HCT116 (cell line): ENCODE results near the gene S100A7A. TPM values are rescaled to one million over a fixed set of nuclear protein-coding genes. Genes with fewer than 3 reads are reported as not detected.

ENCODE experiments used
- ATAC-seq: fragments of 200-7000 bp; cut with Tn5 transposase; 2 replicates; pipeline ENCODE4 v1.9.1; 2020; ENCODE audit warnings: mild to moderate bottlenecking, moderate library complexity
- BruUV-seq: library from RNA; stranded (reverse); fragments of 400-500 nt; replicated peaks from 2 replicates; lab custom pipeline; 2021; lab: Mats Ljungman, UMichigan
- CTCF ChIA-PET: fragments of 300-600 bp; sonication (Branson Sonifier 250); formaldehyde crosslinking; loops from one replicate; lab custom pipeline; 2021; ENCODE audit warnings: antibody characterized with exemption; lab: Charles Lee
- POLR2A ChIA-PET: fragments of 300-600, 350-600 bp; sonication (Branson Sonifier 250); formaldehyde crosslinking; loops from one replicate; lab custom pipeline; 2021; ENCODE audit warnings: antibody characterized with exemption; lab: Charles Lee
- RAD21 ChIA-PET, 2 experiments: fragments of 300-600 bp; sonication (Branson Sonifier 250); formaldehyde crosslinking; loops; one replicate each; lab custom pipeline; 2023; ENCODE audit warnings: low total read pairs in 2 of 2; ENCODE audit not compliant: uncharacterized antibody in 2 of 2, unreplicated experiment in 2 of 2, low non-redundant PET in 1 of 2; lab: Charles Lee
- DNase-seq: peaks from one replicate; pipeline ENCODE4 v3.0.0-alpha.2; 2010; ENCODE audit warnings: low read depth, low spot score
- H2AFZ ChIP-seq: fragments of 200-600 bp; shearing (Covaris generic), sonication (generic); 2 replicates; pipeline ENCODE4 v1.6.1; 2017; ENCODE audit warnings: low read depth, mixed run types, mixed read lengths, antibody characterized with exemption, low read length; ENCODE audit not compliant: poor library complexity, severe bottlenecking
- H3K27ac ChIP-seq: 2 replicates; pipeline ENCODE4 v1.5.1; 2012; ENCODE audit warnings: low read depth, low read length
- H3K27me3 ChIP-seq: fragments of 200-600 bp; sonication (generic); 2 replicates; pipeline ENCODE4 v1.6.1; 2016; ENCODE audit warnings: mixed run types, low read length, mixed read lengths; ENCODE audit not compliant: insufficient read depth
- H3K36me3 ChIP-seq, 2 experiments: fragments of 200-500 bp in 1 of 2; fragments of 200-600 bp in 1 of 2; sonication (Bioruptor generic) in 1 of 2; sonication (generic) in 1 of 2; 2 replicates each; pipeline versions ENCODE4 v1.5.1 to v1.6.1; 2014 to 2016; ENCODE audit warnings: low read length in 2 of 2, inconsistent platforms in 1 of 2, mixed read lengths in 1 of 2, mixed run types in 1 of 2; ENCODE audit not compliant: insufficient read depth in 2 of 2, control insufficient read depth in 1 of 2
- H3K4me1 ChIP-seq, 2 experiments: fragments of 200-600 bp in 1 of 2; sonication (generic) in 1 of 2; 2 replicates each; pipeline versions ENCODE4 v1.5.1 to v1.6.1; 2012 to 2017; ENCODE audit warnings: low read length in 2 of 2, inconsistent platforms in 1 of 2, mild to moderate bottlenecking in 1 of 2, mixed read lengths in 1 of 2, mixed run types in 1 of 2, moderate library complexity in 1 of 2; ENCODE audit not compliant: insufficient read depth in 2 of 2, control insufficient read depth in 1 of 2
- H3K4me2 ChIP-seq: fragments of 200-600 bp; sonication (generic); 2 replicates; pipeline ENCODE4 v1.6.1; 2017; ENCODE audit warnings: mixed run types, low read length, mixed read lengths
- H3K4me3 ChIP-seq, 2 experiments: fragments of 200-600 bp in 1 of 2; sonication (generic) in 1 of 2; replicated peaks in 1 of 2; 2 replicates each; pipeline ENCODE4 v1.5.1; 2011 to 2016; ENCODE audit warnings: low read length in 2 of 2, control low read depth in 1 of 2, low read depth in 1 of 2, mild to moderate bottlenecking in 1 of 2, mixed read lengths in 1 of 2, mixed run types in 1 of 2
- H3K79me2 ChIP-seq: fragments of 200-600 bp; sonication (generic); 2 replicates; pipeline ENCODE4 v1.6.1; 2017; ENCODE audit warnings: mild to moderate bottlenecking, mixed run types, low read length, moderate library complexity, mixed read lengths; ENCODE audit not compliant: insufficient read depth
- H3K9ac ChIP-seq: fragments of 200-600 bp; sonication (generic); 2 replicates; pipeline ENCODE4 v1.6.1; 2016; ENCODE audit warnings: low read length, mixed read lengths
- H3K9me2 ChIP-seq: fragments of 200-600 bp; sonication (generic), shearing (Covaris generic); 2 replicates; pipeline ENCODE4 v1.6.1; 2017; ENCODE audit warnings: mixed run types, mild to moderate bottlenecking, moderate library complexity; ENCODE audit not compliant: insufficient read depth
- H3K9me3 ChIP-seq, 2 experiments: fragments of 200-500 bp in 1 of 2; fragments of 200-600 bp in 1 of 2; sonication (Bioruptor generic) in 1 of 2; sonication (generic) in 1 of 2; 2 replicates each; pipeline ENCODE4 v1.6.1; 2014 to 2017; ENCODE audit warnings: low read length in 2 of 2, mixed read lengths in 2 of 2, inconsistent platforms in 1 of 2, low read depth in 1 of 2, mild to moderate bottlenecking in 1 of 2, mixed run types in 1 of 2, moderate library complexity in 1 of 2; ENCODE audit not compliant: control insufficient read depth in 1 of 2, insufficient read depth in 1 of 2
- H4K20me1 ChIP-seq: fragments of 200-600 bp; sonication (generic), shearing (Covaris generic); 2 replicates; pipeline ENCODE4 v1.6.1; 2017; ENCODE audit warnings: mixed run types, mild to moderate bottlenecking, moderate library complexity; ENCODE audit not compliant: insufficient read depth
- ATF3 ChIP-seq: IDR thresholded peaks from 2 replicates; pipeline ENCODE4 v1.6.1; 2012
- CEBPB ChIP-seq: IDR thresholded peaks from 2 replicates; pipeline ENCODE4 v1.6.1; 2012; ENCODE audit warnings: low read depth
- EZH2 ChIP-seq: fragments of 200-600 bp; sonication (generic); IDR thresholded peaks from 2 replicates; pipeline ENCODE4 v1.6.1; 2017; ENCODE audit warnings: antibody characterized with exemption, mixed run types
- FOSL1 ChIP-seq: IDR thresholded peaks from 2 replicates; pipeline ENCODE4 v1.6.1; 2012; ENCODE audit warnings: low read depth
- JUND ChIP-seq: IDR thresholded peaks from 2 replicates; pipeline ENCODE4 v1.6.1; 2012
- POLR2A ChIP-seq: IDR thresholded peaks from 2 replicates; pipeline ENCODE4 v1.7.0; 2011; ENCODE audit warnings: borderline replicate concordance; ENCODE audit not compliant: insufficient read depth, insufficient read length; ENCODE audit errors: extremely low read depth
- POLR2AphosphoS5 ChIP-seq: IDR thresholded peaks from 2 replicates; pipeline ENCODE4 v1.6.1; 2011; ENCODE audit warnings: mild to moderate bottlenecking, low read depth, low read length, moderate library complexity
- RAD21 ChIP-seq: IDR thresholded peaks from 2 replicates; pipeline ENCODE4 v1.6.1; 2012; ENCODE audit warnings: low read depth, mild to moderate bottlenecking
- REST ChIP-seq: IDR thresholded peaks from 2 replicates; pipeline ENCODE4 v1.6.1; 2012; ENCODE audit warnings: low read depth
- SIN3A ChIP-seq: IDR thresholded peaks from 2 replicates; pipeline ENCODE4 v1.6.1; 2012; ENCODE audit warnings: low read depth
- SRF ChIP-seq: IDR thresholded peaks from 2 replicates; pipeline ENCODE4 v1.6.1; 2012; ENCODE audit warnings: low read depth
- YY1 ChIP-seq: IDR thresholded peaks from 2 replicates; pipeline ENCODE4 v1.6.1; 2011; ENCODE audit warnings: low read length, low read depth, moderate library complexity, mild to moderate bottlenecking; ENCODE audit not compliant: insufficient replicate concordance; ENCODE audit errors: extremely low read depth
- ZFX ChIP-seq: fragments of 450-650 bp; IDR thresholded peaks from 2 replicates; pipeline ENCODE4 v1.6.1; 2017
- intact Hi-C: fragments of 100-400 bp; cut with micrococcal nuclease; formaldehyde crosslinking; loops from 2 replicates; pipeline ENCODE4 v1.10.0; 2022
- total RNA-seq: library from RNA; stranded (reverse); gene quantifications from one replicate; pipeline ENCODE4 v1.2.1, GENCODE V29; 2021; ENCODE audit not compliant: unreplicated experiment

Gene S100A7A
- total RNA-seq, 1 experiment from 2014 or later = not detected

DNA sequence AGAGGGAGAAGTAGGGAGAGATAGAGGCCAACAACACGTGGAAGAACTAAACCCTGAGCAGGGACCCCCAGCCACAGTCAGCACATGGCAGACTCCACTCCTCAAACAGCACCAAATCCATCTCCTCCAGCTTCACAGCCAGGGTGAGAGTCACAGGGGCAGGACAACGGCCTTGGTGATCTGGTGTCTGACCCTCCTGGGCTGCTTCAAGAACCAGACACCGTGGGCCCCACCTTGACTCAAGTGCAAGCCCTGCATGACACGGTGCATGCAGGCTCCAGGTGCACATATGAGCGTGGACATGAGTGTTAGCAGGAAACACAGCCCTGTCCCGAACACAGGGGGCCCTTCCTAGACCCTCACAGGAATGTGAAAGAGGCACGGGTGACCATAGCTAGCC, 22.3 kb downstream of the S100A7A start:
- H3K27ac ChIP-seq = no peak overlapping the region
- POLR2A ChIA-PET = no interaction called here
- no peak overlapping the region for H3K9ac ChIP-seq
- H3K9me3 ChIP-seq = no peaks in the 10 kb centered on the region
- ATAC-seq = no peak
- no peak overlapping the region for H2AFZ ChIP-seq
- intact Hi-C loops = no loop called here
- no peaks in the 10 kb centered on the region for H4K20me1 ChIP-seq
- H3K4me2 ChIP-seq = no peak overlapping the region
- no peak for DNase-seq
- H3K79me2 ChIP-seq = no peaks in the 10 kb centered on the region
- RAD21 ChIA-PET = no interaction called here
- BruUV-seq = no TSS peak
- peaks cover 76% of the 10 kb centered on the region for H3K27me3 ChIP-seq
- no peaks in the 10 kb centered on the region for H3K36me3 ChIP-seq
- H3K4me1 ChIP-seq = no peaks in the 10 kb centered on the region
- no peak overlapping the region for H3K4me3 ChIP-seq
- no peaks in the 10 kb centered on the region for H3K9me2 ChIP-seq
- no peak for TF ChIP-seq REST
- TF ChIP-seq ATF3 = no peak
- TF ChIP-seq YY1 = no peak
- TF ChIP-seq POLR2AphosphoS5 = no peak
- no peak for TF ChIP-seq SIN3A
- no peak for TF ChIP-seq POLR2A
- TF ChIP-seq FOSL1 = no peak
- no peak for TF ChIP-seq ZFX
- TF ChIP-seq EZH2 = no peak
- TF ChIP-seq SRF = no peak
- TF ChIP-seq RAD21 = no peak
- TF ChIP-seq JUND = no peak
- no peak for TF ChIP-seq CEBPB
- TF ChIP-seq, all 23 proteins: peak for 0
- CTCF ChIA-PET = no interaction called here
